NOMO-1 (cell line): ENCODE measurements around the gene CCDC13.
A peak's percentile ranks its signal among the peaks of the same experiment; 100 is the strongest.
"Not testable (repeated sequence)": the region's sequence is repeated elsewhere in the genome, so short reads cannot be mapped to it uniquely, and the experiment has no call there.

Source experiments
- DNase-seq, 2 experiments: peaks; one replicate each; lab custom pipeline; 2025; ENCODE audit not compliant: unreplicated experiment in 2 of 2; lab: John Stamatoyannopoulos, UW

CCDC13 gene, protein sequence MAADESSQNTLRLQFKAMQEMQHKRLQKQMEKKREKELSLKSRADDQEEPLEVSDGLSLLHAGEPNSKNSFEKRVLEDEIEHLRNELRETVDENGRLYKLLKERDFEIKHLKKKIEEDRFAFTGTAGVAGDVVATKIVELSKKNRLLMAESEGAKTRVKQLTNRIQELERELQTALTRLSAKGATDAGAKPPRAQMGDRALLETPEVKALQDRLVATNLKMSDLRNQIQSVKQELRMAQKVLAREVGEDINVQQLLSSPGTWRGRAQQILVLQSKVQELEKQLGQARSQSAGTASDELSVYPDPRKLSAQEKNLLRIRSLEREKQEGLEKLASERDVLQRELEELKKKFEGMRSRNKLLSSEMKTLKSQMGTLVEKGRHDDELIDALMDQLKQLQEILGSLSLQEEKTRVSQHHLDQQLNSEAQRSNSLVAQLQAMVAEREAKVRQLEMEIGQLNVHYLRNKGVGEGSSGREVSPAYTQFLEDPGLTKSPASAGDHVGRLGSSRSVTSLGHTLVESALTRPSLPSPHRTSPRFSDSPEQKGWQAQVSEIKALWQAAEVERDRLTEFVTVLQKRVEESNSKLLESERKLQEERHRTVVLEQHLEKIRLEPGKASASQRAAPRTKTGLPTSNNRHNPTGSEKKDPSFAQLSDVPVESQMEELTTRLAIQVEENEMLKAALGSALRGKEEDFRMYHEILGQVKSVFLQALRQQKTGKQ

GRCh38 chr3:42772670-42773408 is at the start of gene CCDC13:
TSS of gene CCDC13 (minus strand) at chr3:42773253. CDS start at chr3:42758345, 14,908 bp downstream.
- DNase-seq, result peak; percentile 96

GRCh38 chr3:42822828-42823227 is 49.8 kb upstream of the CCDC13 start:
- no peak for DNase-seq

DNA sequence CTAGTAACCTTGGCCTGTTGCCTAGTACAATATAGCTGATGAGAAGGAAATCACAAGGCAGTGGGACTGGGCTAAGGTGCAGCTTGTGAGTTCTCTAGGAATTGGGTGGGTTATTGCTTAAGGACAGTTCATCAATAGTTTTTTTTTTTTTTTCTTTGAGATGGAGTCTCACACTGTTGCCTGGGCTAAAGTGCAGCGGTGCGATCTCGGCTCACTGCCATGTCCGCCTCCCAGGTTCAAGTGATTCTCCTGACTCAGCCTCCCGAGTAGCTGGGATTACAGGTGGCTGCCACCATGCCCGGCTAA is 47.6 kb upstream of the CCDC13 start:
- DNase-seq, result no peak

DNA sequence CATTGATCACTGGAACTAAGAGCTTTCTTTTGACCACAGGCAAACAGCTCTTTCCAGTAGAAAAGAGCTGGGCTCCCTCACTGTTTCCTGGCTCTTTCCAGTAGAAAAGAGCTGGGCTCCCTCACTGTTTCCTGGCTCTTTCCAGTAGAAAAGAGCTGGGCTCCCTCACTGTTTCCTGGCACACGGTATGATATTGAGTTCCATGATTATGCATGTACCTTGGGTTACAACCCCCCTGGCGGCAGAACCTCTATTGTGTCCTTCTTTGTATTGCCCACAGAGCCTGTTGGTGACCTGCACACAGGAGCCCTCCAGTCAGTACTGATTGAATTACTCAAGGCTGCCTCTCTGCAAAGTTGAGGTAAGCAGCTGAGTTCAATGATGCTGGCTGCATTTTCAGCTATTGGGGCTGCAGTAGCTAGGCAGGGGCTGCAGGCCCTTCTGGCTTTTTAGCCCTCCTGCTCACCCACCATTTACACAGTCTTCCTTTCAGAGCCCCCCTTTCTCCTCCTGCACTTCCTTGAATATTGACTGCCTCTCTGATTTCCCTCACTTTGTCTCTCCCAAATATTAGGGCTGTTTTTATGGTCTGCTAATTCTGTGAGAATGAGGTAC is 46.4 kb upstream of the CCDC13 start:
- no peak for DNase-seq

DNA sequence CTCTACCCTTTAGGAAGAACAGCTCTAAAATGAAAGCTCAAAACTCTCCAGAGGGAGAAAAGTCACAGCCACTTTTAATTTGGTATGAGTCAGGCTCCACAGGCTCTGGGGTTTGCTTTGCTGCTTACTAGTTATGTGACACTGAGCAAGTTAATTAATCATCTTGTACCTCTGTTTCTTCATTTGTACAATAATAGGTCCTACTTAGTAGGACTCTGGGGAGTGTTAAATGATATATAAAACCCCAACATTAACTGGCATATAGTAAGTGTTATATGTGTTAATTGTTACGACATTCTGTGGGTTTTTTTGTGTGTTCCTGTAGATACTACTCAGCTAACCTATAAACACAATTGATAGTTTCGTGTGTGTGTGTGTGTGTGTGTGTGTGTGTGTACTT is 42.8 kb upstream of the CCDC13 start:
- DNase-seq, result no peak

GRCh38 chr3:42814914-42815507 is 42.0 kb upstream of the CCDC13 start:
- DNase-seq, result no peak

DNA sequence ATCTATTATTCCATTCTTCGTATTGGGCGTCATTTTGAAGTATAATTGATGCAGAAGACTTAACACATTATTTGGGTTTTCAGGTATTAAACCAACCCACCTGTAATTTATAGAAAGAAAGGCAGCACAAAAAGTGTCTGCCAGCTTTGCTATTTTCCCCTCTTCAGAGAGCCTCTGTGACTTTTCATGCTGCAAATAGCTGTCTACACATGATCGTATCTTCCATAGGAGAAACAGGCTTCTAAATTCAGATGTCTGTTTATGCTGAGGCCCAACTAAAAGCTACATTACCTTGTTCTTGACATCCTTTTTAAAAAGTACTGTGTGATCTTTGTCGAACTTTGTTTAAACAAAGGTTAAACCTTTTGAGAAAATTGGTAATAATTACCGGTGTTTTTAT is 41.2 kb upstream of the CCDC13 start:
- DNase-seq, result no peak

GRCh38 chr3:42811118-42811883 is 38.2 kb upstream of the CCDC13 start:
- not testable (repeated sequence) for DNase-seq

DNA sequence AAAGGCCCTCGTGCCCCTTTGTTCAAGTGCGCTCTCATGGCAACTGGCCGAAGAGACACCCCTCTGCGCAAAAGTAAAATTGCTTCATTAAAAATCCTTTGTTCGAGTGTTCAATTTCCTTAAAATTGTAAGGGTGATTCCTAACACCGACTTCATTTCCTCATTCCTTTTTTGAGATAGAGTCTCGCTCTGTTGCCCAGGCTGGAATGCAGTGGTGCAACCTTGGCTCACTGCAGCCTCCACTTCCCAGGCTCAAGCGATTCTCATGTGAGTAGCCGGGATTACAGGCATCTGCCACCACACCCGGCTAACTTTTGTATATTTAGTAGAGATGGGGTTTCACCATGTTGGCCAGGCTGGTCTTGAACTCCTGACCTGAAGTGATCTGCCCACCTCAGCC is 37.7 kb upstream of the CCDC13 start:
- not testable (repeated sequence) for DNase-seq

DNA sequence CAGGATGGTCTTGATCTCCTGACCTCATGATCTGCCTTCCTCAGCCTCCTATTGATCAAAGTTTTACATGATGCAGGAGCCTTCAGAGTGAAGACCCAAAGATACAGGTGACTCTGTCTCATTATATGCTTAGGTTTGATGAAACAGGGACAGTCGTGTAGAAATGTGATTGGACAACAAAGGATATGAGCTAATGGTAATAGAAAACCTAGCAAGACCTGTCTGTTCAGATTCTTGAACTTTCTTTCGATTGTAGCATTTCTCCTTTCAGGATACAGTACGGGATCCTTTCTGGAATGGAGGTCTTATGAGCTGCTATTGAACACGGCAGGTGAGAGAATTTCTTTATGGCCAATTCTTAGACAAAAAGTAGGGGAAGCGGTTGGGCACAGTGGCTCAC is 36.1 kb upstream of the CCDC13 start, which contains the start of gene ACKR2:
Gene ACKR2 (plus strand): TSS at position 244 of the 400 bp plus-strand sequence. CDS start 55,058 bp downstream, outside the sequence.
- DNase-seq, result no peak

DNA sequence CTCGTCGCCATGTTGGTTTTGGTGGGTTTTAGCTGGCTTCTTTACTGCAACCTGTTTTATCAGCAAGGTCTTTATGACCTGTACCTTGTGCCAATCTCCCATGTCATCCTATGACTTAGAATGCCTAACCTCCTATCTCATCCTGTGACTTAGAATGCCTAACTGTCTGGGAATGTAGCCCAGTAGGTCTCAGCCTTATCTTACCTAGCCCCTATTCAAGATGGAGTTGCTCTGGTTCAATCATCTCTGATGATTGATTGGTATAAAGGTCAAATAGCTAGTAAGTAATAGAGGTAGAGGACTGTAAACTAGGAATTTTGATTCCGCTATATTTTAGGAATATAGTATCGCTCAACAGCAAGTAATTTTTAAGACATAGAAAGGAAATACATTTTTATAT is 34.9 kb upstream of the CCDC13 start:
- no peak for DNase-seq

DNA sequence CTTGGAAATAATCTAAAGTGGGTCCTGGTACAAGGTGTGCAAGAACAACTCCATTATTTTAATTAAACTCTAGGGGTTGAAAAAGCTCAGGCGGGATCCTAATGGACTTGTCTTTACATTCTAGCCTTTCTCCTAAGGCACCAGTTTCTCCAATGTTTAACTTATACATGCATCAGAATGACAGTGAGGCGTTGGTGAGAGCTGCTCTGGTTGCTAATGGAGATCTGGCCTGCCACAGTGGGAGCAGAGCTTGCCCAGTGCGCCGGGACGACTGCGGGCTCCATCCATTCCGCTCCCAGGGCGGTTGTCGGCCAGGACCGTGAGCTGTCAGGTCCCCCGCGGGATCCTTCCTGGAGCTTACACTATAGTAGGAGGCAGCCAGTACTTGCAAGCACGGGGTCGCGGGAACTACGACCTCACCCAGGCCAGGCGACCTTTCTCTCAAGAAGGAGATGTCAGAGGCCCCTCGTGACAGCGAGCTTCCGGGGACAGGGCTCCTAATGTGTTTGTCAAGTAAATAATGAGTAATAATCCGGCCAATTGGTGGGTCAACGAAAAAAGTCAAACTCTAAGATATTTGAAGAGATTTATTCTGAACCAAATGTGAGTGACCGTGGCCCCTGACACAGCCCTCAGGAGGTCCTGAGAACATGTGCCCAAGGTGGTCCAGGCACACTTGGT is 32.2 kb upstream of the CCDC13 start:
- DNase-seq, result no peak

DNA sequence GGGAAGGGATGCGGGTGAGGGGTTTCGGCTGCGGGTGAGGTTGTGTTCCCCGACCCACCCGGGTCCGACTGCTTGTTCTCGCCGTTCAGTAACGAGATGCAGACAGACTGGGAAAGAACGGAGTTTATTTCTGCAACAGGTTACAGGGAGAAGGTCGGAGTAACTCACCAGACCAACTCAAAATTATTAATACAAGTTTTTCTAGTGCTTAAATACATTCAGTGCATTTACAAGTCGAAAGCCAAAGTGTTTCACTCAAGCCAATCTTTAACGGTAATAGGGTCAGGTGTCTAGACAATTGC is 31.7 kb upstream of the CCDC13 start:
- no peak for DNase-seq

DNA sequence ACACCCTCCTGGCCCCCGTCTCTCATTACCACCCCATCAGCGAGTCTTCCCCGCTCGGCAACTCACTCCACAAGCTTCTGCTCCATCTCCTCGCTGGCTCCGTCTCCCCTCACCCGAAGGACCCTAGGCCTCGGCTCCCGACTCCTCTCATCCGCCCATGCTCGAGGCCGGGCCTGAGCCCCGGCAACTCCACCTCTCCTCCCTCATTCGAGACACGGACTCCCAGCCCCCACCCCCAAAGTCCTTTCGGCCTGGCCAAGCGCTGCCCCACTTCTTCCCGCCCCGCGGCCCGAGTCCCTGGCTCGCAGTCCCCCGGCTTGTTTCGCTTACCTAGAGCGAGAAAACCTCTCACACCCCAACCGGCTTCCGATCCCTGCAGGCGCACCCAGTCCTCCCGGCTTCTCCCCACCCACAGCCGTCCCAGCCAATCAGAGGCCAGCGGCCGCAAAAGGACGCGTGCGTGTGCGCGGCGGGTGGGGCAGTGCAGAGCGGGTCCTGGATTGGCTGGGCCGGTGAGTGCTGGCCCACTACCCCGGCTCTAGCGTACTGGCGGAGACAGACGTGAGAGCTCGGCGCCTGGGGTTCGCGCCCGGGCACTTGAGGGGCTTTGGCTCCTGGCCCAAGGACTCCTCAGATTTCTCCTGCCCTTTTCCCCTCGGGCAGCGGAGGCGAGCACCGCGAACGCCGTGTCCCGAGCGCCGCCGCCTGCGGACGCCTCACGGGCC is 31.2 kb upstream of the CCDC13 start, which contains the start of gene HIGD1A:
Gene HIGD1A (minus strand): TSS at position 385 of the 725 bp plus-strand sequence. CDS start 10,237 bp downstream, outside the sequence.
- DNase-seq, result peak; percentile 95 to 99

GRCh38 chr3:42803414-42804105 is 30.5 kb upstream of the CCDC13 start:
- DNase-seq, result peak in 1 of 2 experiments; percentile 21

GRCh38 chr3:42802876-42803413 is 29.9 kb upstream of the CCDC13 start:
- no peak for DNase-seq

DNA sequence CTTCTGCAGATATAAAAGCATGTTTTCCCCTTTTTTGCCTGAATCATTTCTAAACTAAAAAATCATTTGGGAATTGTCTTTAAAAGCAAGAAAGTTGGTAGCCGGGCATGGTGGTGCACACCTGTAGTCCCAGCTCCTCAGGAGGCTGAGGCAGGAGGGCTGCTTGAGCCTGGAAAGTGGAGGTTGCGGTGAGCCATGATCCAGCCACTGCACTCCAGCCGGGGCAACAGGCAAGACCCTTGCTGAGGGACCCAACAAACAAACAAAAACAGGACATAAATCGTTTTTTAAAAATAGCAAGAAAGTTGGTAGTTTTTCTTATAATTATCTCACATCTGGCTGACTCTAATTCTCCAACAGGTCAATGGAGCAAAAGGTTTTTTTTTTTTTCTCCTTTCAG is 28.7 kb upstream of the CCDC13 start:
- no peak for DNase-seq
